Erythroblast (primary cell): ENCODE measurements around the gene SELENOP.

ENCODE experiments used
- GATA1 ChIP-seq: IDR thresholded peaks from 2 replicates; pipeline ENCODE4 v1.6.1; 2011; ENCODE audit warnings: low read depth, mild to moderate bottlenecking, control low read depth, low read length, moderate library complexity
- POLR2A ChIP-seq: IDR thresholded peaks from 2 replicates; pipeline ENCODE4 v1.6.1; 2011; ENCODE audit warnings: mild to moderate bottlenecking, low read length

- no peak for TF ChIP-seq POLR2A
- TF ChIP-seq GATA1: no peak
These were observed 44.1 kb upstream of the SELENOP start for GRCh38 chr5:42855811-42856210.
